ENCODE results near the gene PKNOX2. TPM values are rescaled to one million over a fixed set of nuclear protein-coding genes. Genes with fewer than 3 reads are reported as not detected.

PKNOX2 gene
- total RNA-seq, 6 experiments from 2014 or later: 0.09 to 0.31 (median 0.14) TPM

GRCh38 chr11:125303694-125304093 is 139.1 kb downstream of the PKNOX2 start:
- Histone ChIP-seq H3K27ac (no peak overlapping the region), H3K9me3 (no peaks in the 10 kb centered on the region), H3K36me3 (no peaks in the 10 kb centered on the region), H3K4me3 (no peak overlapping the region), H3K27me3 (no peaks in the 10 kb centered on the region), H3K4me1 (no peaks in the 10 kb centered on the region)
- WGBS (ENCODE audit: insufficient coverage, low coverage, low lambda C conversion rate, missing lambda C conversion rate): 69% methylated on average over 3 of the region's 5 CpGs
- DNase-seq: no peak
- ATAC-seq: no peak
- intact Hi-C loops (cut with DNase I): no loop called here
- no peak for TF ChIP-seq CTCF (IDR thresholded peaks at IDR 0.05)
- TF ChIP-seq POLR2A (IDR thresholded peaks at IDR 0.05): no peak

GRCh38 chr11:125304136-125304535 is 139.6 kb downstream of the PKNOX2 start:
- Histone ChIP-seq H3K9me3 (no peaks in the 10 kb centered on the region), H3K27me3 (no peaks in the 10 kb centered on the region), H3K36me3 (no peaks in the 10 kb centered on the region), H3K4me1 (no peaks in the 10 kb centered on the region), H3K4me3 (no peak overlapping the region), H3K27ac (no peak overlapping the region)
- TF ChIP-seq CTCF (IDR thresholded peaks at IDR 0.05): no peak
- ATAC-seq: no peak
- no peak for DNase-seq
- 66% methylated on average over 6 of the region's 7 CpGs for WGBS (ENCODE audit: insufficient coverage, low coverage, low lambda C conversion rate, missing lambda C conversion rate)
- intact Hi-C loops (cut with DNase I): no loop called here

- no peaks in the 10 kb centered on the region for H3K9me3 ChIP-seq
- H3K36me3 ChIP-seq: no peaks in the 10 kb centered on the region
- ATAC-seq (no peak), DNase-seq (no peak)
- H3K4me1 ChIP-seq: no peaks in the 10 kb centered on the region
- TF ChIP-seq CTCF (IDR thresholded peaks at IDR 0.05) (no peak), POLR2A (IDR thresholded peaks at IDR 0.05) (no peak)
- intact Hi-C loops (cut with DNase I): no loop called here
- WGBS (ENCODE audit: insufficient coverage, low coverage, low lambda C conversion rate, missing lambda C conversion rate): 57% methylated on average over 8 of the region's 9 CpGs
- H3K27ac ChIP-seq: no peak overlapping the region
- no peaks in the 10 kb centered on the region for H3K27me3 ChIP-seq
- no peak overlapping the region for H3K4me3 ChIP-seq
Observed at GRCh38 chr11:125304876-125305275, 140.3 kb downstream of the PKNOX2 start.

DNA sequence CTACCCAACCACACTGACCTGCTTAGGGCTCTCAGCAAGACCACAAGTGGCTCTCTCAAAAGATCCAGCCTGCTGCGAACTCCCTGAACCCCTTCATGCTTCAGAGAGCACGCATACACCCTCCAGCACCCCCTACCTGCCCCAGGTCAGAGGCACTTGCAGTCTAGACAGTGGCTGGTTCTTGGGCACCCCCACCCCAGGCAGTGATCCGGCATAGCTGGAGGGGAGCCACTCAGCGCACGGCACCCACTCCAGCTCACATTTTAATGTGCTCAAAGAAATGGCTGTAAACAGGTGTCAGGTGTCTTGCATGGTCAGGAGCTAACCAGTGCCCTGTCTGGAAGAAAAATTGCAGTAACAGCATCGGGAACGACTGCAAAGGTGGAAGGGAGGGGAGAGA is 140.8 kb downstream of the PKNOX2 start:
- intact Hi-C loops (cut with DNase I): no loop called here
- ATAC-seq (no peak), DNase-seq (no peak)
- Histone ChIP-seq H3K4me1 (no peaks in the 10 kb centered on the region), H3K27ac (no peak overlapping the region), H3K9me3 (no peaks in the 10 kb centered on the region), H3K27me3 (no peaks in the 10 kb centered on the region), H3K36me3 (no peaks in the 10 kb centered on the region), H3K4me3 (no peak overlapping the region)
- TF ChIP-seq CTCF (IDR thresholded peaks at IDR 0.05) (no peak), POLR2A (IDR thresholded peaks at IDR 0.05) (no peak)
- 72% methylated on average over 5 of the region's 7 CpGs for WGBS (ENCODE audit: insufficient coverage, low coverage, low lambda C conversion rate, missing lambda C conversion rate)

GRCh38 chr11:125306476-125306875 is 141.9 kb downstream of the PKNOX2 start:
- ATAC-seq: no peak
- WGBS (ENCODE audit: insufficient coverage, low coverage, low lambda C conversion rate, missing lambda C conversion rate): 49% methylated on average over 7 of the region's 7 CpGs
- TF ChIP-seq CTCF (IDR thresholded peaks at IDR 0.05) (no peak), POLR2A (IDR thresholded peaks at IDR 0.05) (no peak)

More at GRCh38 chr11:125306476-125306875, 141.9 kb downstream of the PKNOX2 start:
- no peaks in the 10 kb centered on the region for H3K9me3 ChIP-seq
- no peak for DNase-seq
- intact Hi-C loops (cut with DNase I): no loop called here
- no peak overlapping the region for H3K4me3 ChIP-seq
- no peaks in the 10 kb centered on the region for H3K27me3 ChIP-seq
- no peak overlapping the region for H3K27ac ChIP-seq
- H3K4me1 ChIP-seq: no peaks in the 10 kb centered on the region
- no peaks in the 10 kb centered on the region for H3K36me3 ChIP-seq
